ENCODE data around the gene SIX5. TPM values are rescaled to one million over a fixed set of nuclear protein-coding genes. Genes with fewer than 3 reads are reported as not detected.

Gene SIX5
- total RNA-seq, 1 experiment from 2014 or later: 23.6 TPM

- CTCF ChIA-PET: no interaction called here
- Histone ChIP-seq H3K4me1 (ENCODE audit: insufficient read depth, low read length, poor library complexity, severe bottlenecking) (no peaks in the 10 kb centered on the region), H3K27me3 (replicated peaks; ENCODE audit: insufficient read depth, low read depth, low read length, poor library complexity) (no peaks in the 10 kb centered on the region), H3K9me3 (ENCODE audit: low read depth, low read length, poor library complexity, severe bottlenecking) (no peaks in the 10 kb centered on the region), H3K36me3 (ENCODE audit: insufficient read depth, low read length, poor library complexity, severe bottlenecking) (no peaks in the 10 kb centered on the region), H3K27ac (ENCODE audit: low read depth, low read length, poor library complexity, severe bottlenecking) (no peak overlapping the region), H3K4me3 (ENCODE audit: low read depth, low read length, poor library complexity, severe bottlenecking) (no peak overlapping the region)
- DNase-seq (ENCODE audit: low spot score): no peak
- intact Hi-C loops (cut with micrococcal nuclease; ENCODE audit: unreplicated experiment): no loop called here
- POLR2A ChIA-PET (ENCODE audit: low non-redundant PET): interaction anchor here (0.6 kb wide), 1 partner anchor 31 kb away, joined by 4 read pairs; no protein-coding TSS in a partner anchor
- no peak for TF ChIP-seq EZH2 (IDR thresholded peaks at IDR 0.05; ENCODE audit: borderline replicate concordance, low read depth, low read length, poor library complexity, severe bottlenecking)
- TF ChIP-seq, protein P1, sequence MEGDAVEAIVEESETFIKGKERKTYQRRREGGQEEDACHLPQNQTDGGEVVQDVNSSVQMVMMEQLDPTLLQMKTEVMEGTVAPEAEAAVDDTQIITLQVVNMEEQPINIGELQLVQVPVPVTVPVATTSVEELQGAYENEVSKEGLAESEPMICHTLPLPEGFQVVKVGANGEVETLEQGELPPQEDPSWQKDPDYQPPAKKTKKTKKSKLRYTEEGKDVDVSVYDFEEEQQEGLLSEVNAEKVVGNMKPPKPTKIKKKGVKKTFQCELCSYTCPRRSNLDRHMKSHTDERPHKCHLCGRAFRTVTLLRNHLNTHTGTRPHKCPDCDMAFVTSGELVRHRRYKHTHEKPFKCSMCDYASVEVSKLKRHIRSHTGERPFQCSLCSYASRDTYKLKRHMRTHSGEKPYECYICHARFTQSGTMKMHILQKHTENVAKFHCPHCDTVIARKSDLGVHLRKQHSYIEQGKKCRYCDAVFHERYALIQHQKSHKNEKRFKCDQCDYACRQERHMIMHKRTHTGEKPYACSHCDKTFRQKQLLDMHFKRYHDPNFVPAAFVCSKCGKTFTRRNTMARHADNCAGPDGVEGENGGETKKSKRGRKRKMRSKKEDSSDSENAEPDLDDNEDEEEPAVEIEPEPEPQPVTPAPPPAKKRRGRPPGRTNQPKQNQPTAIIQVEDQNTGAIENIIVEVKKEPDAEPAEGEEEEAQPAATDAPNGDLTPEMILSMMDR (conservative IDR thresholded peaks at IDR 0.05; ENCODE audit: low read depth, low read length): no peak
- no TSS peak for BruUV-seq (replicated peaks)
Observed at GRCh38 chr19:45745606-45746005, 23.4 kb downstream of the SIX5 start.

DNA sequence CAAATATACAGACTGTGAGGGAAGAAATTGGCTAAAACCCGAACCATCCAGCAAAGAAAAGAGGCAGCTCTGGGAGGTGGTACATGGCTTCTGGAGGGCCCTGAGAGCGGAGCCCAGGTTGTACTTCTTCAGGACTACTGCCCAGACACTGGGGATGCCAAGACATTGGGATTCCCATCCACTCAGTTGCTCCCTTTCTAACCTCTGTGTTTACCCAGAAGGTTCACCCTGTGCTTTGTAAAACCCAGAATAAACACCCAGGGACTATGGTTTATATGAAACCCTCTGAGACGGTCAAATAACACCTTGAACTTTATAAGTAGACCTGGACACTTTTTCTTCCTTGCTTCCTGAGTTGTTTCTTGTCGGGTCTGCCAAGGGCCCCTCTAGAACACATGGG is 26.1 kb downstream of the SIX5 start:
- no peak for TF ChIP-seq EZH2 (IDR thresholded peaks at IDR 0.05; ENCODE audit: borderline replicate concordance, low read depth, low read length, poor library complexity, severe bottlenecking)
- TF ChIP-seq, protein P1 (conservative IDR thresholded peaks at IDR 0.05; ENCODE audit: low read depth, low read length): no peak
- H3K4me1 ChIP-seq (ENCODE audit: insufficient read depth, low read length, poor library complexity, severe bottlenecking): no peaks in the 10 kb centered on the region
- no peak for DNase-seq (ENCODE audit: low spot score)
- CTCF ChIA-PET: no interaction called here
- no peaks in the 10 kb centered on the region for H3K36me3 ChIP-seq (ENCODE audit: insufficient read depth, low read length, poor library complexity, severe bottlenecking)
- no TSS peak for BruUV-seq (replicated peaks)
- H3K4me3 ChIP-seq (ENCODE audit: low read depth, low read length, poor library complexity, severe bottlenecking): no peak overlapping the region
- no peaks in the 10 kb centered on the region for H3K9me3 ChIP-seq (ENCODE audit: low read depth, low read length, poor library complexity, severe bottlenecking)
- intact Hi-C loops (cut with micrococcal nuclease; ENCODE audit: unreplicated experiment): no loop called here
- H3K27ac ChIP-seq (ENCODE audit: low read depth, low read length, poor library complexity, severe bottlenecking): no peak overlapping the region
- POLR2A ChIA-PET (ENCODE audit: low non-redundant PET): no interaction called here
- H3K27me3 ChIP-seq (replicated peaks; ENCODE audit: insufficient read depth, low read depth, low read length, poor library complexity): no peaks in the 10 kb centered on the region

GRCh38 chr19:45739498-45740439 is 29.3 kb downstream of the SIX5 start:
- CTCF ChIA-PET: no interaction called here
- TF ChIP-seq EZH2 (IDR thresholded peaks at IDR 0.05; ENCODE audit: borderline replicate concordance, low read depth, low read length, poor library complexity, severe bottlenecking): no peak
- TF ChIP-seq, protein P1 (conservative IDR thresholded peaks at IDR 0.05; ENCODE audit: low read depth, low read length): no peak
- Histone ChIP-seq H3K9me3 (ENCODE audit: low read depth, low read length, poor library complexity, severe bottlenecking) (no peaks in the 10 kb centered on the region), H3K27me3 (replicated peaks; ENCODE audit: insufficient read depth, low read depth, low read length, poor library complexity) (no peaks in the 10 kb centered on the region), H3K4me1 (ENCODE audit: insufficient read depth, low read length, poor library complexity, severe bottlenecking) (no peaks in the 10 kb centered on the region), H3K27ac (ENCODE audit: low read depth, low read length, poor library complexity, severe bottlenecking) (no peak overlapping the region), H3K4me3 (ENCODE audit: low read depth, low read length, poor library complexity, severe bottlenecking) (no peak overlapping the region), H3K36me3 (ENCODE audit: insufficient read depth, low read length, poor library complexity, severe bottlenecking) (no peaks in the 10 kb centered on the region)
- intact Hi-C loops (cut with micrococcal nuclease; ENCODE audit: unreplicated experiment): no loop called here
- no TSS peak for BruUV-seq (replicated peaks)
- POLR2A ChIA-PET (ENCODE audit: low non-redundant PET): no interaction called here
- DNase-seq (ENCODE audit: low spot score): no peak

All from A673 (cell line).